Activated CD4-positive, CD25-positive, alpha-beta regulatory T cell treated with anti-CD3 and anti-CD28 coated beads, Interleukin-2, amount 50 U/mL, for 24 hours (primary cell): Measurements from ENCODE around the gene MTUS2.
A peak's percentile ranks its signal among the peaks of the same experiment; 100 is the strongest.

Experiments used
- ATAC-seq, 2 donors: fragments of 150-1000 bp; cut with Tn5 transposase; one replicate each; pipeline ENCODE4 v1.10.0; 2021; ENCODE audit warnings: mild to moderate bottlenecking in 1 of 2, moderate library complexity in 1 of 2

MTUS2 gene

GRCh38 chr13:28820099-28821051, at the start of gene MTUS2:
TSS of gene MTUS2 (plus strand) at chr13:28820339.
- peak; percentile 5 to 30 for ATAC-seq

GRCh38 chr13:28778308-28779215, 41.6 kb upstream of the MTUS2 start:
- no peak for ATAC-seq

- ATAC-seq = no peak
Measured at GRCh38 chr13:28792992-28793391, 27.1 kb upstream of the MTUS2 start.

- no peak for ATAC-seq
Measured at GRCh38 chr13:28794396-28794795, 25.7 kb upstream of the MTUS2 start.

- ATAC-seq = no peak
Measured at GRCh38 chr13:28796938-28797257, 23.2 kb upstream of the MTUS2 start.

GRCh38 chr13:28805193-28805819, 14.8 kb upstream of the MTUS2 start:
- ATAC-seq = no peak

- no peak for ATAC-seq
Measured at GRCh38 chr13:28817204-28817603, 2.9 kb upstream of the MTUS2 start.

GRCh38 chr13:28819046-28819730, 951 bp upstream of the MTUS2 start:
- no peak for ATAC-seq

GRCh38 chr13:28819735-28820098, 422 bp upstream of the MTUS2 start:
- ATAC-seq = peak; percentile 36 to 58

- ATAC-seq = no peak
Measured at GRCh38 chr13:28822151-28822550, 2.0 kb downstream of the MTUS2 start.

- ATAC-seq = no peak
Measured at GRCh38 chr13:28822801-28823200, 2.7 kb downstream of the MTUS2 start.

- ATAC-seq = no peak
Measured at GRCh38 chr13:28825379-28825778, 5.2 kb downstream of the MTUS2 start.

- no peak for ATAC-seq
Measured at GRCh38 chr13:28826368-28826767, 6.2 kb downstream of the MTUS2 start.

GRCh38 chr13:28830580-28830979, 10.4 kb downstream of the MTUS2 start:
- ATAC-seq = no peak

- ATAC-seq = no peak
Measured at GRCh38 chr13:28831117-28831516, 11.0 kb downstream of the MTUS2 start.

GRCh38 chr13:28837111-28837510, 17.0 kb downstream of the MTUS2 start:
- ATAC-seq = no peak

GRCh38 chr13:28843639-28844038, 23.5 kb downstream of the MTUS2 start:
- ATAC-seq = no peak

- ATAC-seq = no peak
Measured at GRCh38 chr13:28849441-28849840, 29.3 kb downstream of the MTUS2 start.

GRCh38 chr13:28850226-28850625, 30.1 kb downstream of the MTUS2 start:
- ATAC-seq = no peak

- no peak for ATAC-seq
Measured at GRCh38 chr13:28851422-28851821, 31.3 kb downstream of the MTUS2 start.

- ATAC-seq = no peak
Measured at GRCh38 chr13:28854657-28855056, 34.5 kb downstream of the MTUS2 start.

- no peak for ATAC-seq
Measured at GRCh38 chr13:28856287-28856686, 36.1 kb downstream of the MTUS2 start.

- ATAC-seq = no peak
Measured at GRCh38 chr13:28859069-28859468, 38.9 kb downstream of the MTUS2 start.
